Measurements from ENCODE around the gene LSM7.

DNA sequence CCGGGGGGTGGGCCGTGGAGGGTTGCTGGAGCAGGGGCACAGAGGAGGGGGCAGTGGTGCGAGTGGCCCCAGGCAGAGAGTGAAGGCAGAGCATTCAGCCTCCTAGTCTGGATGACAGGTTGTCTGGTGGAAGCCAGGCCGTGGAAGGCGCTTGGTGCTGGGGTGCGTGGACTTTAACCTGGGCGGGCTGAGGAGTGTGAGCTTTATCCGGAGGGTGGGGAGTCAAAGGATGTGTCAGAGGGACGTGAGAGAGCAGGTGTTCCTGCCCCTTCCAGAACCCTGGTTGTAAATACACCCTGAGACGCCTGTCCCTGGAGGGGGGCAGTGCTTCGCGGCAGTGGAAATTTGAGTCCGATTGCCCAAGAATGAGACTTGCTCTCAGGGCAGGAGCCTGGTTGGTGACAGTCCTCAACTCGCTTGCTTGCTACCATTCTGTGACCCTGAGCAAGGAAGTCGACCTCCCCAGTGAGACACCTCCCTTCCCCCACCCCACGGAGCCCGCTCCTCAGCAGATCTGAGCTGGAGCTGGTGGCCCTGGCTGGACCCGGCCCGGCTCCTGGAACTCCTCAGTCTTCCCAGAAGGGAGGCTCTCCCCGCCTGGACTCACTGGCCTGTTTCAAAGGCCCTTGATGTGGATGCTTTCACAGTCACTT is 2.4 kb upstream of the LSM7 start:
- TF ChIP-seq EZH2 (IDR thresholded peaks at IDR 0.05), result no peak
- TF ChIP-seq POLR2AphosphoS5 (IDR thresholded peaks at IDR 0.05; ENCODE audit: borderline replicate concordance, low read depth, low read length), result no peak

All from SK-N-MC (cell line).